Stimulated activated CD8-positive, alpha-beta memory T cell treated with anti-CD3 and anti-CD28 coated beads, Interleukin-12 subunit alpha, Interleukin-12 subunit beta, amount 100 ng/mL, for 1 hour (primary cell): ENCODE data around the gene EEF1A2.

Experiments used
- DNase-seq: peaks from one replicate; pipeline ENCODE4 v3.0.0-alpha.2; 2020; ENCODE audit warnings: low read depth

The EEF1A2 gene

DNA sequence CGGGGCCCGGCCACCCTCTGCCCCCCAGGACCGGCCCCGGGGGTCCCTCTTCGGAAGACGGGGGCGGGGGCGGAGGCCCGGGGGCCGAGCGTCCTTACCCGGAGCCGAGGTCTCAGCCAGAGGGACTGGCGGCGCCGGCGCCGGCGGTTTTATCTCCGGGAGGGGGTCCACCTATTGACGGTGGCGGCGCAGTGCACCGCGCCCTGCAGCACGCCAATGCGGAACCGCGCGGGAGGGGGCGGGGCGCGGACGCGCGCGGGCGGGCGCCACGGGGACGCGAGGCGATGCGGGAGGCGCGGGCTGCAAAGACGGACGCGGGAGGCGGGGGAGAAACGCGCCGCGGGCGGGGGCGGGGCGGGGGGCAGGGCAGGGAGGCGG lies at the start of gene EEF1A2:
TSS of gene EEF1A2 (minus strand) at position 124 of the 378 bp plus-strand sequence. CDS start 1,320 bp downstream, outside the sequence.
- DNase-seq = peak; percentile 16

DNA sequence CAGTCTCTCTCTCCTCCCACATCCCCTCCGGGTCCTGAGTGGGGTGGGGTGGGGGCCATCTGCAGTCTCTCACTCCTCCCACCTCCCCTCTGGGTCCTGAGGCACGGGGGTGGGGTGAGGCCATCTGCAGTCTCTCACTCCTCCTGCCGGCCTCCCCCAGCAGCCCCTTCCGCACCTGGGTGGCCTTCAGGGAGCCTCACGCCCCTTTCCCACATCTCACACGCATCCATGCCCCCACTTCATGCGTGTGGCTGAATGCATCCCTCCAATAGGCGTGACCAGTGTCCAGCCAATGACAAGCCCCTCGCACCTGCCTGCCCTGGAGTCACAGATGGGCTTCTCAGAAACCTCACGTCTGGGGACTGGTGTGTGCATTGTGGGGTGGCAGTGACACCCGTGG lies 49.7 kb upstream of the EEF1A2 start:
- no peak for DNase-seq

DNA sequence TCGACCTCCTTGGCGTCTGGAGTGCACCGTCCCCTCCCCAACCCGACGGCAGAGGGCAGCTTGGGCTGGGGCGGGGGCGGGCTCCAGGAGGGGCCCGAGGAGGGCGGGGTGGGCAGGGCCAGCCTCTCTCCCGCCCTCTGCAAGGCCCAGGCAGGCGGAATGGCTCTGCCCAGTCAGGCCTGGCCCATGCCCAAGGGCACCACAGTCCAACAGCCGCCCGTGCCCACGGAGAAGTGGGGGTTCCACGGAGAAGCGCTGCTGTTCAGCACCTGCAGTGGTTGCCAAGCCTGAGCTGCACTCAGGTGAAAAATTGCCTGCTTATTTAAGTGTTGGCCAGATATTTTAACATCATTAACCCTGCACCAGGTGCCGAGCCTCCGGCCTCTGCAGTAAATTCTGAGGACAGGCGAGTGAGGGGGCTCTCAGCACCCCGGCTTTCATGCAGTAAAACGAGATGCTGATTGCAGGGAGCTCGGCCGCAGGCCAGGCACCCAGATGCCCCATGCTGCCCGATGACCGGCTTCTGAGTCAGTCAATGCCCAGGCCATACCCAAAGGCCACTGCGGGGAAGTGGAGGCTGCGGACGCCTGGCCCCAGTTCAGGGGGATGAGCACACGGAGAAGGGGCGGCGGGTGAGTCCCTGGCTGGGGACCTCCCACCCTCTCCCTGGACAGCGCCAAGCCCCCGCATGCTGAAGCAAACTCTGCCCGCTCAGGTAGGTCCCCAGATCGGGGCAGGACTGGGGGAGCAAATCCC lies 49.0 kb upstream of the EEF1A2 start, which contains the start of gene SRMS:
TSS of gene SRMS (minus strand) at position 25 of the 756 bp plus-strand sequence. CDS start 286 bp downstream, outside the sequence.
- no peak for DNase-seq

DNA sequence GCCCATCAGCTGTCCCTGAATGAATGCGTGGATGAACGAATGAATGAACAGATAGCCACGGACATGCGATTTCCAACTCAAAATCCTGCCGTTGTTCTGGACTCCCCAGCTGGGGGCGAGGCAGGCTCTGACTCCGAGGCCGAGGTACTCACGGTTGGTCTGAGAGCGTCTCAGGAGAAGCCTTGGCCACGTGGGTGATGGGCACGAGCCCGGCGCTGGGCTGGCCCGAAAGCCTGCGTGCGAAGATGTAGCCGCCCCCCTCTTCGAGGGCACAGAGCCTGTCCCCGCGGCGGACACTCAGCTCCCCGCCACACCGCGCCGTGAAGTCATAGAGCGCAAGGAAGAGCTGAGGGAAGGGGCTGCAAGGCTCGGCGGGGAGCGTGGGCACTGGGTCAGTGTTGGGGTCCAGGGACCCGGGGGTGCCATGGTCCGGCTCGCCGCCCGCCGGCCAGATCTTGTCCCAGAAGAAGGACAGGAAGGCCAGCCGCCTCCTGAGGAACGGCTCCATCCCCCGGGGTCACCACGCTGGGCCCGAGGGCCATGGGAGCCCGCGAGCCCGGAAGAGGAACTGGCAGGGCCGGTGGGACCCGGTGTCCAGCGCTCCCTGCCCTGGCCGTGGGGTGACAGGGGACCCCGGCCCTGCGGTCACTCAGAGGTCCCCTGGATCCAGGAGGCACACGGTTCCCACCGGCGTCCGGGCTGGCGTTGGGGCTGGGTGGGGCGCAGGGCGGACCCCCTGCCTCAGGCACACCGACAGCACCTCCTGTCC lies 48.3 kb upstream of the EEF1A2 start:
- no peak for DNase-seq

DNA sequence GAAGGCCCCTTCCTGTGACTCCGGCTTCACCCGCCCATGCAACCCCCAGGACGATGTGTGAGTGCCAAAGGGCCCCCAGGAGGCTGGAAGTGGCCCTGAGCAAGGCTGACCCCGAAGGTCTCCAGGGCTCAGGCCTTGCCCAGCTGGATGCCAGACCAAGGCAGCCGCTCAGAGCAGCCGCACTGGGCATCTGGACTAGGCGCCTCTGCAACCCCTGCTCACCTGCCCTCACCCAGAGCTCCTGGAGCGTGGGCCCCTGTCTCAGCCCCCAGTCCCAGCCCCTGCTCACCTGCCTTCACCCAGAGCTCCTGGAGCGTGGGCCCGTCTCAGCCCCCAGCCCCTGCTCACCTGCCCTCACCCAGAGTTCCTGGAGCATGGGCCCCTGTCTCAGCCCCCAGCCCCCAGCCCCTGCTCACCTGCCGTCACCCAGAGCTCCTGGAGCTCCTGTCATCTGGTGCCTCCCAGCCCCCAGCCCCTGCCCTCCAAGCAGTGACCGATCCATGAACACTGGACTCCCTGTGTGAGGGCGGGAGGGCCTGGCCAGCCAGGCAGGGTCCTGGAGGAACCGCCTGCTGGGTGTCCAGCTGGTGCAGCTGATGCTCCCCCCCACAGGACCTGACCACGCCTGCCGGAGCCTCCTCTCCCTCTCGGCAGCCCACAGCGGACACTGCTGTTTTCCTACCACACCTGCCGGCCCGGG lies 47.5 kb upstream of the EEF1A2 start:
- no peak for DNase-seq

DNA sequence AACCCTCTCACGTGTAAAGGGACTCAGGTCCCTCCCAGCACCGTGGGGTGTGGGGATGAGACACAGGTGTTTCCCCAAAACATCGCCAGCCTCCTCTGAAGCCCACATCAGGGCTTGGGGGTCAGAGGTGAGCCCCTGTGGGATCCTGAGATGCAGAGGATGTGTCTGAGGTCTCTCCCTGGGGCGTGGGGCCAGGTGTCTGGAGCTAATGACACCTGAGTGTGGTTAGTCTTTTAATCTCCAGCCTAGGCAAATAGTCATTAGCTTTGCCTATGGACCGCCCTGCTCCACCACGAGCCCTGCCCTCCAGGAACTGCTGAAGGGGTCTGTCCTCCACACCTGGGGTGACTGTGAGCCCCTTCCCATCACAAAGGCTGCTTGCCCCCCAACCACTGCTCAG lies 46.9 kb upstream of the EEF1A2 start:
- DNase-seq = no peak

DNA sequence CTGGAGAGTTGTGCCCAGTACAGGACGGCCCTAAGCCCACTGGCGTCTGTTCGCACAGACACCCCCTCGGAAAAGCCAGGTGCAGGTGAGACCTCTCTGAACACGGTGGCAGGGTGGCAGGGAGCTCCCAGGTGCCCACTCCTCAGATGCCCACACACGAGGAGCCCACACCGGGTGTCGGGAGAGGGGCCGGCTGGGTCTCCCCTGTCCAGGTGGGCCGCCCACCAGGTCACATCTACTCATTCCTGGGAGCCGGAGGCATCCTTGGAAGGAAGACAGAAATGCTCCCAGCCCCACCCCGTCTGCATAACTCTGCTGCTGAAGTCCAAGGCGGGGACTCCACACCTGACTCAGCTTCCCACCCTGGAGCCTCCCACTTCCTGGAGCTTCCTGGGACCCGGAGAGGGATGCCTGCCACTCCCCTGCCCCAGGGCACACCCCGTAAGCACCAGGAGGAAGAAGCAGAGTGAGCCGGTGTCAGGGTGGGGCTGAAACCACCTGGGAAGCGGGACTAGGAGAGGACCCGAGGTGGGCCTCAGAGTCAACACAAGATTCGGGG lies 46.2 kb upstream of the EEF1A2 start:
- DNase-seq = no peak

DNA sequence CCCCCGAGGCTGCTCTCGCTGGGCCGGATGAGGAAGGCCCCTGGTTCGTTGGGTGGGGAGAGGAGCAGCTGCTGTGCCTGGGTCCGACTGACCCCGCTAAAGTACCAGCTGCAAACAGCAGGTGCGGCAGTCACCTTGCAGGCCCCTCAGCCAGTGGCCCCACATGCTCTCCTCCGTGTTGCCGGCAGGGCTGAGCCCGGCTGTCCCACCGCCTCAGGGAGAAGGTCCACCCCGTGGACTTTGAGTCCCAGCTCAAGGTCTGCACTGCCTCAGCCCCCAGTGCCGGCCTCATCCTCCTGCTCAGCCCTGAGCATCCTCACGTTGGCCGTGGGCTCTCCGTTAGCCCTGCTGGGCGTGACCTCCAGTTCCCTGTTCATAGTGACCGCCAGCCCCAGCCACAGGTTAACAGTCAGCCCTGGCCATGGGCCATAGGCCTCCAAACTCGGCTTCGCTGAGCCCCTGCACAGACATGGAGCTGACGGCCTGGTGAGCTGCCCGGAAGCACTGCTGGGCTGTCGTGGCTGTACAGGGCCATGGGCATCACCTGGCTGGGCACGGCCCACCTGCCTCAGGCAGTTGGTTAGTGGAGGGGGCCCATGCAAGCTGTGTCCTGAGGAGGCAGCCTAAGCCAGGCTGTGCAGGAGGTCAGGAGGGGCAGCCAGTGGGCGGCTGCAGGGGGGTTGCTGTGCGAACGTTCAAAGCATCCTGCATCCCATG lies 45.5 kb upstream of the EEF1A2 start:
- no peak for DNase-seq

DNA sequence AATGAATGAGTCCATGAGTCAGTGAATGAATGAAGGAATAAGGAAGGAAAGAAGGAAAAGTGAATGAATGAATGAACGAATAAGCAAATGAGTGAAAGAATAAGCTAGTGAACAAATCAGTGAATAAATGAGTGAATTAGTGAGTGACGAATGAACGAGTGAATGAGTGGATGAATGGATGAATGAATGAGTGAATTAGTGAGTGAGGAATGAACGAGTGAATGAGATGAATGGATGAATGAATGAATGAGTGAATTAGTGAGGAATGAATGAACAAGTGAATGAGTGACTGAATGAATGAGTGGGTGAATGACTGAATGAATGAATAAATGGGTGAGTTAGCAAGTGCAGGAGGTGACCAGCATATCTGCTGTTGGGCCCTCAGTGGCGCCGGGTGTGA lies 44.9 kb upstream of the EEF1A2 start:
- DNase-seq = no peak

DNA sequence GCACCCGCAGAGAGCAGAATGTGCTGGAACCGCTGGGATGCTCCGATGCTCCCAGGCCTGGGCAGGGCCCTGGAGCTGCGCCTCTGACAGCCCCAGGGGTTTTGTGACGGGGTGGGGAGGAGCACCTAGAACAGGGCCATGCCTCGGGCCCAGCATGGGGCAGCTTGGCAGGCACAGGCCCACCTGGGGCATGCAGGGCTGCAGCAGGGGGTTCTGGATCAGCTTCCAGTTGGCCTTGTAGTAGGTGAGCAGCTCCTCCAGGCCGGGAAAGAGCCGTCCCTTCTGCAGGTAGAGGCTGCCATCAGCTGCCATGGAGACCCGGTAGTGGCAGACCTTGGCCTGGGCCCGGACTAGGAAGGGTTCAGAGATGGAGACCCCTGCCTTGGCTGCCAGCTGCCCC lies 44.2 kb upstream of the EEF1A2 start:
- no peak for DNase-seq

DNA sequence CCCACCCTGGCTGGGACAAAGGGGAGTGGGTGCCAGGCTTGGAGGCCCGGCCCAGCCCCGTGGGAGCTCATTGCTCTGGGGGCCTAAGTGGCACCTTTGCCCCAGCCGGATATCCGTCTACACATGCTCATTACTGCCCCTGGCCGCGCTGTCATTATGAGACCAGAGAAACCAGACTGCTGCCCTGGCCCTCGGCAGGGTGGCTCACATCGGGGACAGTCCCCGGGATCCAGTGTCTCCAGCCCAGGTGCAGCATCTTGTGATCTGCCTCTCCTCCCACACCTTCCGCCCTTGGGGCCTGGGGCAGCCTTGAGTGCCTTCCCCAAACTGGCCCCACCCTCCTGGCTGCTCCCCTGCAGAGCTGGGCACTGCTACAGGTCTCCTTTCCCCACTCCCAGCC lies 43.8 kb upstream of the EEF1A2 start:
- DNase-seq = no peak

DNA sequence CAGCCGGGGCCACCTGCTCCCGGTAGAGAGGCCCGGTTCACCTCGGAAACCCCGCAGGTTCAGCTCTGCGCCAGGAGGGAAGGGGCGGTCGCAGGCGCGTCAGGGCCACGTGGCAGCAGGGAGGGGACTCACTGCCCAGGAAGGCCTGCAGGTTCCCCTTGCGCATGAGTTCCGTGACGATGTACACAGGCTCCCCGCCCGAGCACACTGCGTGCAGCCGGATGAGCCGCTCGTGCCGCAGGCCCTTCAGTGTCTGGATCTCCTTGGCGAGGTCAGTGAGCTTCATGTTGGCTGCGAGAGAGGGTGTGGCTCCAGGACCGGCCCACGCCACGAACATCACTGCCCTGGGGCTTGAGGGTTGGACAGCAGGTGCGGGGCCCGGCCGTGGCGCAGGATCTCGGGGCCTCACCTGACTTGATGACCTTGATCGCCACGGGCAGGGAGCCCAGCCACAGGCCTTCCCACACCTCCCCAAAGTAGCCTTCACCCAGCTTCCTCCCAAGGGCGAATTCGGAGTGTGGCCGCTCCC lies 43.2 kb upstream of the EEF1A2 start:
- DNase-seq = no peak

DNA sequence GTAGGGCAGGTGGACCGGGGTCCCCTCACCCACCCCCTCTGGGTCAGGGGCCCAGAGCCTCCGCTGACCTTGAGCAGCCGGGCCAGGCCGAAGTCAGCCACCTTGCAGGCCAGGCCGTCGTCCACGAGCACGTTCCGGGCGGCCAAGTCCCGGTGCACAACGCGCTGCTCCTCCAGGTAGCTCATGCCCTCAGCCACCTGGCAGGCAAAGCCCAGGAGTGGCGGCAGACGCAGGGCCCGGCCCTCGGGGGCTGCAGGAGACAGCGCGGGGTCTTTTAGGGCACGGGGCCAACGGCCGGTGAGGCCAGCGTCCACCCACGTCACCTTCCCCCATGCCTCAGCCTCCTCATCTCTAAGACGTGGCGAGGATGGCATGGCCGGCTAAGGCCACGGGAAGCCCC lies 42.5 kb upstream of the EEF1A2 start:
- no peak for DNase-seq

DNA sequence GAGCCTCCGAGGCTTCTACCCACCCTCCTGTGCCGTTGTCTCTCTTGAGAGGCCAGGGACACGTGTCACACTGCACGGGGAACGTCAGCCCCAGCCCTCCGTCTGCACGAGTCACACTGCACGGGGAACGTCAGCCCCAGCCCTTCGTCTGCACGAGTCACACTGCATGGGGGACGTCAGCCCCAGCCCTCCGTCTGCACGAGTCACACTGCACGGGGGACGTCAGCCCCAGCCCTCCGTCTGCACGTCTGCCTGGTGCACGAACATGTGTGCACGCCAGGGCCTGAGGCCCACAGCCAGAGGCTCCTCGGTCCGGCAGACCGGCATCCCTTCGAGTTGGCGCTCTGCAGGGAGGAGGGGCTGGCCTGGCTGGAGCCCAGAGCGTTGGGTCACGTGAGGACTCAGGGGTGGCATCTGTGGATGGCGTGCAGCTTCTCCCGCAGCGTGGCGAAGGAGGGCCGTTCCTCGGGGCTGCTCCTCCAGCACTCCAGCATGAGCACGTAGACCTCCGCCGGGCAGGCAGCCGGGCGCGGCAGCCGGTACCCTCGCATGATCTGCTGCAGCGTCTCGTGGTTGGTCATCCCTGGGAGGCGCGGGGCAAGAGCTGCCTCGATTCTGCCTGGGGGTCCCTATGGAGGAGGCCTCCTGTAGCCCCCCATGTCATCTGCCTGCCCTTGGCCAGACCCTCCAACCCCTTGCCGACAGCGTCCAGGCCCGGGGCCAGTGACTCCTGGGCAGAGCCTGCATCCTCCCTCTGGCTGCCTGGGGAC lies 41.7 kb upstream of the EEF1A2 start:
- DNase-seq = no peak

DNA sequence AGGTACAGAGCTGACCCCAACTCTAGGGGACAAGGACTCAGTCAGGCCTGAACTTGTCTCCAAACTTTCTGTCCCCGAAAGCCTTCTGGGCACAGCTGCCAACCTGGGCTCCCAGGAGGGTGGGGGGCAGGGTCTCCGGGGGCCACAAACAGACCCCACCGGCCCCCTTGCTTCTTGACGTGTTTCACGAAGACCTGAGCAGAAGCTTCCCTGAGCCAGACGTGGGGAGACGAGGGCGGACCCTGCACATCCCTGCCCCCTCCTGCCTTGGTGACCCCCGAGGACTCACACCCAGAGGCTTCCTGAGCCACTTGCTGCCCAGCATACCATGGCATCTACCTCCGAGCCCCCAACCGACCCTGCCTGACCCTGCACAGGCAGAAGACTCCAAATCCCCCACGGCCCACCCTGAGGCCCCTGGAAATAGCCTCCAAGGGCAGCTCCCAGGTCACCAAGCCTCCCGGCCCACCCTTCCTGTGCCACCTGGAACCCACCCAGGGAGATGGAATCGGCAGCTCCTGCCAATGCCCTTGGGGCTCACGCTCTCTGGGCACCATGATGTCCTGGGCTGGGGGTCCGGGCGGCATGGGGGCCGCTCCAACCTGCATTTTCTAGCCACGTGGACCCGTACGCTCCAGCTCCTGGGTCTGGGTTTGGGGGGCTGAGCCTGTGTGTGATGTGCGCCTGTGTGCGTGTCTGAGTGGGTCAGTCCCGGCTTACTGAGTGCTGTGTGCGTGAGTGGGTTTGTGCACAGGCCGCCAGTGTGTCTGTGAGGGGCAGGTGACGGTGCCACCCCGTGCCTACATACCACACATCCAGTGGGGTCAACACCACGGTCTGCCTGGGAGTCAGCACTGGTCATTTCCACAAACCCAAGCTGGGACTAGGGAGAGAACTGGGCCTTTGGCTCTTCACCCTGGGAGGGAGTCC lies 40.8 kb upstream of the EEF1A2 start:
- no peak for DNase-seq

DNA sequence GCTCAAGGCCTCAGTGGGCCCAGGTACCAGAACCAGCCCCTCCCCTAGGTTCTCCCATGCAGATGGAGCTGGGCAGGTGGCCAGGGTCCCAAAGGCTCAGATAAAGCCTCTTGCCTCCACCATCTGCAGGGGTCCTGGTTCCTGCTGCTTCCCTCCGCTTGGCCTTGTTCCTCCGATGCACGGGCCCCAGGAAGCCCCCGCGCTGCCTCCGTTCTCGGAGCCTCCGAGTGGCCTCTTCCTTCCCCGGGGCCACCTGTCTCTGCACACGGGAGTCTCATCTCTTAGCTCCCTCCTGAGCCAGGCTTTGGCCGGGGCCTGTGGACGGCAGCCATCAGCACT lies 40.2 kb upstream of the EEF1A2 start:
- DNase-seq = no peak

DNA sequence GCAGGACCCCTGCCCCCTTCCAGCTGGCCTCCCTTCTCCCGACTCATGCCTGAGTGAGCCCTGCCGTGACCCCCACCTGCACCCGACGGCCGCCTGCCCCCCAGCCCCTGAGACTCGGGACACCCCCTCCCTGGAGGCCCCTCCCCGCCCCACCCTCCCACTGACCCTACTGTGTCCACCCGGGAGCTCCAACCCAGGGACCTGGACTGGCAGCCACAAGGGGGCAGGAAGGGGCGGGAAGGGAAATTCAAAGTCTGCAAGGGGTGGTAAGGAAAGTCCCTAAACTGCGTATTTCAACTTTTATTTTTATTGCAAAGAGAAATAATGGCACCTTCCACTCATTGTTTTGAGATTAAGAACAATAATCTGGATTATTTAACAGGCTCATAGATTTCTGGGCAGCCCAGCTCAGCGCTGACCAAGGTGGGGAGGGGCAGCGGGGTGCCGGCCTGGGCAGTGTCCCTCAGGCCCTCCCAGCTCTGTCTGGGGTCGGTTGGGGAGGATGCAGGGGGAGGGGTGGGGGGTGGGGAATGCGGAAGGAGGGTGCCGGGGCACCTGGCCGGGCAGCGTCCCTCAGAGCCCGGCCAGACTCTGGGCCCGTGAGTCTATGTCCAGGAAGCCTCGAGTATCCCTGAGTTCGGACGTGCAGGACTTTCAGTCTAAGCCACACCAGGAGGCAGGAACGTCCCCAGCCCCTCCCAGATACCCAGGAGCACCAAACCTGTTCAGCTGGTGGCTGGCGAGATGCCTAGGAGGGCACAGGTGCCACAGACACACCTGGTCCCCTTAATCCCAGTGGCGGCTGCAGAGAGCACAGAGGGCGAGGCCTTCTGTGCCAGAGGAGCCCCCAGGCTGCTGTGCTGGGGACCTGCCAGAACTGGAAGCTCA lies 39.6 kb upstream of the EEF1A2 start:
- no peak for DNase-seq

DNA sequence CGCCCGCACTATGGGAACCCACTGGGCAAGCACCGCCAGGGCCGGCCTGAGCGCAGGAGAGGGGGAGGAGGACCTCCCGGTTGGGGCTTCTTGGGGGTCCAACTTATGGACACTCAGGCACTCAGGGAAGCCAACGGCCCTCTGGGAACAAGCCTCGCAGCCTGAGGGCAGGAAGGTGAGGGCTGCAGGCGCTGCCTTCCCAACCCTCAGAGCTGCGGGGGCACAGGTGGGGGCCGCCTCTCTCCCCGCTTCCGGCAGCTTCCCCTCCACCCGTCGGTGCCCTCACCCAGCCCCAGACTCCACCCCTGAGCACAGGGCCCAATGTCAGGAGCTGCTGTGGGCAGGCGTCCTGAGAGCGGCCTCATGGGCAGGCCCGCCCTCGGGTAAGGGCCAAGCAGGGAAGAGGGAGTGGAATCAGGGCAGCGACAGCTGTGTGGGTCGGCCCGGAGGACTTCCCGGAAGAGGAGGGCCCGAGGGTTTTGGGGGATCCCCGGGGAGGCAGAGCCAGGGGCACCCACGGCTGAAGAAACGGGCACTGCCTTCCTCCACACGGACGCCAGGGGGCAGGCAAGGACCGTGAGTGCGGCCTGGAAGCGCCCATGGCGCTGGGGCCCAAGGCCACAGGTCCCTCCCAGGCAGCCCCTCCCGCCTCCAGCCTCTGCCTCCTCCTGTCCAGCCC lies 38.8 kb upstream of the EEF1A2 start:
- DNase-seq = peak; percentile 82
